Muscle of back (tissue), 13 donors: Measurements from ENCODE around the gene GPRC5A. TPM values are rescaled to one million over a fixed set of nuclear protein-coding genes. Genes with fewer than 3 reads are reported as not detected.
A peak's percentile ranks its signal among the peaks of the same experiment; 100 is the strongest.
"Not testable (repeated sequence)": the region's sequence is repeated elsewhere in the genome, so short reads cannot be mapped to it uniquely, and the experiment has no call there.

Experiments
- DNase-seq, 3 donors: peaks; one replicate each; pipeline versions ENCODE4 v3.0.0 to v3.0.0-alpha.2; 2013
- long read RNA-seq, 9 donors: transcript quantifications; one replicate each; lab custom pipeline, GENCODE V29; 2026
- polyA plus RNA-seq, 10 donors: library from polyadenylated mRNA; unstranded; fragments of 120-200 nt; gene quantifications; one replicate each; pipeline ENCODE4 v1.2.1, GENCODE V29; 2013; ENCODE audit not compliant: insufficient read length in 10 of 10

Gene GPRC5A, protein sequence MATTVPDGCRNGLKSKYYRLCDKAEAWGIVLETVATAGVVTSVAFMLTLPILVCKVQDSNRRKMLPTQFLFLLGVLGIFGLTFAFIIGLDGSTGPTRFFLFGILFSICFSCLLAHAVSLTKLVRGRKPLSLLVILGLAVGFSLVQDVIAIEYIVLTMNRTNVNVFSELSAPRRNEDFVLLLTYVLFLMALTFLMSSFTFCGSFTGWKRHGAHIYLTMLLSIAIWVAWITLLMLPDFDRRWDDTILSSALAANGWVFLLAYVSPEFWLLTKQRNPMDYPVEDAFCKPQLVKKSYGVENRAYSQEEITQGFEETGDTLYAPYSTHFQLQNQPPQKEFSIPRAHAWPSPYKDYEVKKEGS
- 1 to 10 TPM in 9 of 10 donors, under 1 TPM in 1; 0.69 to 3.3 (median 1.7) TPM for polyA plus RNA-seq
- long read RNA-seq, donor 1: 0 reads
- long read RNA-seq, donor 2: 0 reads
- long read RNA-seq, donor 3: 0 reads
- long read RNA-seq, donor 4, full-length matches to known transcripts: 1 of 1 reads
- long read RNA-seq, donor 4, partial matches to known transcripts: 0 of 1 reads
- long read RNA-seq, donor 4, other reads (novel, unspliced or antisense): 0 of 1 reads
- long read RNA-seq, donor 5, full-length matches to known transcripts: 2 of 2 reads
- long read RNA-seq, donor 5, partial matches to known transcripts: 0 of 2 reads
- long read RNA-seq, donor 5, other reads (novel, unspliced or antisense): 0 of 2 reads
- long read RNA-seq, donor 6: 0 reads
- long read RNA-seq, donor 7: 0 reads
- long read RNA-seq, donor 8: 0 reads
- long read RNA-seq, donor 9: 0 reads

DNA sequence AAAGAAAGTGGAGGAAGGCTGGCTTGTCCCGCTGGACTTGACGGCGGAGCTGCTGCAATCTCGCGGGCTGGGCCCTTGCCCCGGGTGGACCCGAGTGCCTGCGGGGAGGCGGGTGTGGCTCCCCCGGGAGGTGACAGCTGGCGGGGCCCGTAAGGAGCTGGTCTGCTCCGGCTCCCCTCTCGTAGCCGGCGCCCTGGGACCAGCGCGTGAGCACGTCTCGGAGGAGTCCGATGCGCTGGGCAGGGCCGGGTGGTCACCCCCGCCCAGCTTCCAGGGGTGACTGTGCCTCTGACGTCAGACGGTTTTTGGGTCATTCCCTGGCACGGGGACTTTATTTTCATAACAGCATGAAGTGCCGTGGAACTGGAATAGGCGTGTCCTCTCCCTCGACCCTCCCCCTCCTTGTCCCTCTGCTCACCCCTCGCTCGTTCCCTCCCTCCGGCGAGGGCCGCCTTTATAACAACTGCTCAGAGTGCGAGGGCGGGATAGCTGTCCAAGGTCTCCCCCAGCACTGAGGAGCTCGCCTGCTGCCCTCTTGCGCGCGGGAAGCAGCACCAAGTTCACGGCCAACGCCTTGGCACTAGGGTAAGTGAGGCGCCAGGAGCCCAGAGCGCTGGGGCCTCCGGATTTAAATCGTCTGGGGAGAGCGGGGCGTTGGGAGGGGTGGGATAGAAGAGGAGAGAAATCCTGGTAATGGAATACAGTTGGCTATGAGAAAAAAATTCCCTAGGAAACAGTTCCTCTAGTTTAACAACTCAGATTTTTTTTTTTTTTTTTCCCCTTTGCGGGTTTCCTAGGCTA is at the start of gene GPRC5A:
TSS of gene GPRC5A (plus strand) at position 483 of the 801 bp plus-strand sequence. CDS start 16,688 bp downstream, outside the sequence.
- peak; percentile 84 to 95 (median 87) for DNase-seq

DNA sequence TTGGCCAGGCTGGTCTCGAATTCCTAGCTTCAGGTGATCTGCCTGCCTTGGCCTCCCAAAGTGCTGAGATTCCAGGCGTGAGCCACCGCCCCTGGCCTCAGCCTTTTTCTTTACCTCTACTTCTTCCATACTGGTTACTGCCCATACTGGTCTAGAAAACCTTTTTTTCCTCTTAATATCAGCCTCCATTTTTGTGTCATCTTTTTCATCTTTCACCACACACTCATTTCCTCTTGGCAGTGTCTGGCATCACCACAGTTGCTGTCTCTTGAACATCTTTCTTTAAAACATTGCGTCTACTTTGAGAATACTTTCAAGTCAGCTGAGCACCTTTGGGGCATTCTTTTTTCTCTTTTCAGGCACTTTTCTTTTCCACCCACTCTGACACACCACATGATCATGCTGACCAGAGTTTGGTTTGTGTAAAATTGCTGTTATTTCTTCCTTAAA is 45.5 kb upstream of the GPRC5A start:
- DNase-seq: no peak

DNA sequence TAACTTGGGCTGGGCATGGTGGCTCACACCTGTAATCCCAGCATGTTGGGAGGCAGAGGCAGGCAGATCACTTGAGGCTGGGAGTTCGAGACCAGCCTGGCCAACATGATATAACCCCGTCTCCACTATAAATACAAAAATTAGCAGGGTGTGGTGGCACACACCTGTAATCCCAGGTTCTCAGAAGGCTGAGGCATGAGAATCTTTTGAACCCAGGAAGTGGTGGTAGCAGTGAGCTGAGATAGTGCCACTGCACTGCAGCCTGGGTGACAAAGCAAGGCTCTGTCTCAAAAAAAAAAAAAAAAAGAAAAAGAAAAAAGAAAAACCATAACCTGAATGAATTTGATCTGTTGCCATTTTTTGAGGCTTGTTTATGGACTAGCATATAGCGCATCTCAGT is 44.6 kb upstream of the GPRC5A start:
- DNase-seq: not testable (repeated sequence)

DNA sequence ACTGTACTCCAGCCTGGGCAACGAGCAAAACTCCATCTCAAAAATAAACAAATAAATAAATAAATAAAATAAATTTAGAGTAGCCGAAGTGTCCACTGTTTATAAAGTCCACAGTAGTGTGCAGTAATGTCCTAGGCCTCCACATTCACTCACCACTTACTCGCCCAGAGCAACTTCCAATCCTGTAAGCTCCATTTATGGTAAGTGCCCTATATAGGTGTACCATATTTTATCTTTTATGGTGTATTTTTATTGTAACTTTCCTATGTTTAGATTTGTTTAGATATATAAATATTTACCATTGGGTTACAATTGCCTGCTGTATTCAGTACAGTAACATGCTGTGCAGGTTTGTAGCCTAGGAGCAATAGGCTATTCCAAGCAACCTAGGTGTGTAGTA is 37.9 kb upstream of the GPRC5A start:
- DNase-seq: no peak

DNA sequence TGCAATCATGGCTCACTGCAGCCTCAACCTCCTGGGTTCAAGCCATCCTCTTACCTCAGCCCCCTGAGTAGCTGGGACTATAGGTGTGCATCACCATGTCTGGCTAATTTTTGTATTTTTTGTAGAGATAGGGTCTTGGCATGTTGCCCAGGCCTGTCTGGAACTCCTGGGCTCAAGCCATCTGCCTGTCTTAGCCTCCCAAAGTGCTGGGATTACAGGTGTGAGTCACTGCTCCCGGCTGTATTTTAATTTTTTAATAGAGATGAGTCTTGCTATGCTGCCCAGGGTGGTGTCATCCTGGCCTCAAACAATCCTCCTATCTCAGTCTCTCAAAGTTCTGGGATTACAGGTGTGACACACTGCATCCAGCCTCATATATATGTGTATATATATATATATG is 31.7 kb upstream of the GPRC5A start:
- DNase-seq: no peak

DNA sequence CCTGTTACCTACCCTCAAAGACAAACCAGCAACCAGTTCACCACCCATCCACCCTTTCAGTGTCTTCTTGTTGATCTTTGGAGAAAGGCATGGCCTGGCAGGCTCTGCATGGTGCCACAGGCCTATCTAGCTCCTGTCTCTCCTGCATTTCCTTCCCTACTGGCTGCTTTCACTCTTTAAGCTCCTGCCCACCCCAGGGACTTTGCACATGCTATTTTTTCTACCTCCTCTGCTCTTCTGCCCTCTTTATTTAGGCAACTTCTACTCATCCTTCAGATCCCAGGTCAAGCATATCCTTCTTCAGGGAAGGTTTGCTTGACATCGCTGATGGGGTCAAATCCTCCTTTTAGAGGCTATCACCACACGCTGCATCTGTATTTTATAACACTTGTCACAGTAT is 27.1 kb upstream of the GPRC5A start:
- DNase-seq: no peak

DNA sequence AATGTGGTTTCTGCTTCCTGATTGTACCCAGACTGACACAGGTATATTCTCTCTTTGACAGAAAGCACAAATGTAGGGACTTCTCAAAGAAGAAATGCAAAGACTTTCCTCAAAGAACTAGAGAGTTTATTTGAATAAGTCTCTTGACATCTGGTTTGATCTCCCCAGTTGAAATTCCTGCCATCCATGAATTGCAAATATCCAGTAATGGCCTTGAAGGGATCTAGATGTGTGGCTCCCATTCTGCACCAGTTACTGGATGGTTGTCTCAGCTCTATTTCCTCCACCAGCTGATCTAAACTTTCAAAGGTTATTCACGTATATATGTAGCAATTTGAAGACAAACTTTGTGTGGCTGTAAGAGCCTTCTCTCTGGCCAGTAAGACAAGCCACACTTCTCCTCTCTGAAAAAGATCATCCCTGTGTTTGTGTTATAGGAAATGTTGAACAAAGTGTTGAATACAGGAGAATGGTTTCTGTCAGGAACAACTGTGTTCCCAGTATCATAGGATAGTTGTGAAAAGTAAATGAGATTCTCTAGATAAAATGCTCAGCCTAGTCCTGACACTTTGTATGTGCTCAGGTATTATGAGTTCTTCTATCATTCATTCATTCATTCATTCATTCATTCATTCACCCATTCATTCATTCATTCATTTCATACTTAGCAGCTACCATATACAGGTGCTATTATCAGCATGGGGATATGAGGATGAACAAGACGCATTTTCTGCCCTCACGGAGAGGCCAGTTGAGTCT is 22.7 kb upstream of the GPRC5A start:
- no peak for DNase-seq

DNA sequence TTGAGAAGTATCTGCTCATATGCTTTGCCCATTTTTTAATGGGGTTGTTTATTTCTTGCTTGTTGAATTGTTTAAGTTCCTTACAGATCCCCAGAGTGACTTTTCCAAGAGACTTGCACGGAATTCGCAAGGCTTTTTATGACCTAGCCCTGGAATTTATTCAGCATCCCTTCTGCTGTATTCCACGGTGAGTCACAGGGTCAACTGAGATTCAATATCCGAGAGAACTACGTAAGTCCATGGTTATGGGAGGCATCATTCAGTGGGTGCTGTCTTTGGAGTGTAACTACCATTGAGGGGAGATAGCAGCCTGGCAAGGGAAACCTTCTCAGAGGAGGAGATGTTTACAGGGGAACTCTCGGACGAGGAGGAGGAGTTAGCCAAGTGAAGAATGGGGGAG is 20.9 kb upstream of the GPRC5A start:
- peak in 1 of 3 donors; percentile 95 for DNase-seq

DNA sequence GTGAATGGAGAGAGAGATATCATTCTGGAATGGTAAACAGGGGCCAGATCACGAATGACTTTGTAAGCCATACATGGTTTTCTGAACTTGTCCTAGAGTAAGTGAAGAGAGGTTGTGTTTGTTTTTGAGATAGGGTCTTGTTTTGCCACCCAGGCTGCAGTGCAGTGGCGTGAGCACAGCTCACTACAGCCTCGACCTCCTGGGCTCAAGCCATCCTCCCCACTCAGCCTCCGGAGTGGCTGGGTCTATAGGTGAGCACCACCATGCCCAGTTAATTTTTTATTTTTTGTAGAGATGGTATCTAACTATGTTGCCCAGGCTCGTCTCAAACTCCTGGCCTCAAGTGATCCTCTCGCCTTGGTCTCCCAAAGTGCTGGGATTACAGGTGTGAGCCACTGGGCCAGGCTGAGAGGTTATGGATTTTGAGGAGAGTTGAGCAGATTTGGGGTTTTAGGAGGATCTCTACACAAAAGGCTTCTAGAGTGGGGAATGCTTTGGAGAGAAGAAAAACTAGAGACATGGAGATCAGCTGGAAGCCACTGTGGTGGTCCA is 19.7 kb upstream of the GPRC5A start:
- no peak for DNase-seq

DNA sequence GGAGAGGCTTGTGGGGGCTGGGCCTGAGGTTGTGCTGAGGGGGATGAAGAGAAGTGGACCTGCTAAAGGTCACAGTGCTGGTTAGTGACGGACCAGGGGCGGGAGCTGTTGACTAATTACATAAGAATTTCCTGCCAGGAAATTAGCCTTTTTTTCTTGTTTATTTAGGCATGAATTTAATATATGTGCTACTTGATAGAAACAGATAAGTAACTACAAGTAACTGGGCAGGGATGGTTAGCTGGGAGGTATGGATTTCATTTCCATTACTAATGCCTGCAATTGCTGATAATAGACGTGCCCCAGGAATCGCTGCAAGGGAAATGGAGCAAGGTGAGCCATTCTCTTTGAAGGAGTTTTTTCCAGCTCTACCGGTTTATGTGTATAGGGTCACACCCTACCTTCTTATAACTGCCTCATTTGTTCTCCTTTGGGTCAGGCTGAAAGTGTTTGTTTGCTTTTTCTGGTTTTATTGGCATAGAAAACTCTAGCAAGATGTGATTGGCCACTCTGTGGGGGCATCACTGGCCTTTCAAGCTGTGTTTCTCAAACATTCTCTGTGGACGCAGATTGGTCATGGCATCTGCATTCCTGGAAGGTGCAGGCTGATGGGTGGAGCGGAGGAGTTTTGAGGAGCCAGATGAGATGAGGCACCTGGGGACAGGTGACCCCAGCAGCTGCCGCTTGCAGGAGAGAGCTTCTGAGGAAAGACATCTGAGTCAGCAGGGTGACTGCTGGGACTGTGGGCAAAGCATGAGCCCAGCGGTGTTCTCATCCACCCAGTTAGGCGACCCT is 19.0 kb upstream of the GPRC5A start:
- DNase-seq: peak in 1 of 3 donors; percentile 44

DNA sequence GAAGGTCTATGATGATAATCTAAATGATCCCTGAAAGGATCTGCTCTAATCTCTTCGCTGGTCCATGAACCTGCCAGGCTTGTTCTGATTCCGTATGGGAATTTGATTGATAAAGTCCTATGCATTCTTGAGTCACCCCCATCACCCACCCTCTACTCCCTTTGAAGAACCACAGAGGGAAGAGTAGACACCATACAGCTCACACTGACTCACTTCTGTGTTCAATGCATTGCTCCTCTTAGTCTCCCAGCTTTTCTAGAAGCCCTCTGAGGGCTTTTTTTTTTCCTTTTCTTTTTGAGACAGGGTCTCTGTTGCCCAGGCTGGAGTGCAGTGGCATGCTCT is 18.5 kb upstream of the GPRC5A start:
- no peak for DNase-seq

DNA sequence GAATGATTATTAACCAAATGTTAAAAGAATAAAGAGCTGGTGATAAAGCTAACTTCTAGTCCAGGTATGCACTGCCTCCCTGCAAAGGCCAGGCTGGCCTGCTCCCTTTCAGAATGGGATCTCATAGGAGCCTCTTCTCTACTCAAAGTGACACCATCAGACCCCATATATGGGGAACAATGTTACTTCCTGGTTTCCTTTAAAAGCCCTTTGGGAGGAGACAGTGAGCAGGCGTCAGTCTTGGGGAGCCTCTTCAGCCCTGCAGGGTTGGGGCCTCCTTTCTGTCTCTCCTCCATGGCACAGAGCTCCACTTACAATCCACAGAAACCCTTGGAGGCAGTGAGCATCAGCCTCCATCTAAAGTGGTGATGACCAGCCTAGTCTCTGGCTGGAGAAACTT is 17.3 kb upstream of the GPRC5A start:
- no peak for DNase-seq

DNA sequence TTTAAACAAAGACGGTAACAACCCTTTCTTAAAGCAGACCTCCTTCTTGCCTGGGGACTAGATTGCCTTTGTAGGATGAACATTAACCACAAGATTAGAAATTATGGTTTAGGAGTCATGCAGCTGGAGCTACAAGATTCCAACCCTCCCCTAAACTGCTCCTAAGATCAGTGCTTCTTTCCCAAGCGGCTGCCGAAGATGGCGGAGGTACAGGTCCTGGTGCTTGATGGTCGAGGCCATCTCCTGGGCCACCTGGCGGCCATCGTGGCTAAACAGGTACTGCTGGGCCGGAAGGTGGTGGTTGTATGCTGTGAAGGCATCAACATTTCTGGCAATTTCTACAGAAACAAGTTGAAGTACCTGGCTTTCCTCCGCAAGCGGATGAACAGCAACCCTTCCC is 16.1 kb upstream of the GPRC5A start:
- not testable (repeated sequence) for DNase-seq

DNA sequence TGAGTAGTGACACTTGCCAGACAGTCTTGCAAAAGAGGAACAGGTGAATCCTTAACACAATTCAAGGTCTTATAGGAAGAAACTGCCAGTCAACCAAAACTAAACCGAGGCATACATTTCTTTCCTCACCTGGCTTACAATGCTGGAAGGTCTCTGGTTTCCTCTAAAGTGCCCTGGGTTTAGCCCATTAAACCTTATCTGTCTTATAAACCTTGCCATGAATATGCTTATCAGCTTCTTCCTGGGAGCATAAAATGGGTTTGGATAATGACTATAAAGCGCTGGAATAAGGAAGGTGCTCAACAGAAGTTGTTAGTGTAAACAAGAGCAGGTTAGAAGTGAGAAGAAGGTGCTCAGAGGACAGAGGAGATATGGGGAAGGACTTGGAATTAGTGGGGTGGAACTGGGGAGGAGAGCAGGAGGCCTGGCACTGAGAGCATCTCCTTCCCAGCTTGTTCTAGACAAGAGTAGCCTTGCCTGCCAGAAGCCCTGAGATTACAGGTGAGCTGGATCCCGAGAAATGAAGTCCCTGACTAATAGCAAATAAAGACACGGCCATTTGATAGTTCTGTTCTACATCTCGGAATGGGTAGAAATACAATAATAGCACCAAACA is 14.1 kb upstream of the GPRC5A start:
- DNase-seq: no peak

DNA sequence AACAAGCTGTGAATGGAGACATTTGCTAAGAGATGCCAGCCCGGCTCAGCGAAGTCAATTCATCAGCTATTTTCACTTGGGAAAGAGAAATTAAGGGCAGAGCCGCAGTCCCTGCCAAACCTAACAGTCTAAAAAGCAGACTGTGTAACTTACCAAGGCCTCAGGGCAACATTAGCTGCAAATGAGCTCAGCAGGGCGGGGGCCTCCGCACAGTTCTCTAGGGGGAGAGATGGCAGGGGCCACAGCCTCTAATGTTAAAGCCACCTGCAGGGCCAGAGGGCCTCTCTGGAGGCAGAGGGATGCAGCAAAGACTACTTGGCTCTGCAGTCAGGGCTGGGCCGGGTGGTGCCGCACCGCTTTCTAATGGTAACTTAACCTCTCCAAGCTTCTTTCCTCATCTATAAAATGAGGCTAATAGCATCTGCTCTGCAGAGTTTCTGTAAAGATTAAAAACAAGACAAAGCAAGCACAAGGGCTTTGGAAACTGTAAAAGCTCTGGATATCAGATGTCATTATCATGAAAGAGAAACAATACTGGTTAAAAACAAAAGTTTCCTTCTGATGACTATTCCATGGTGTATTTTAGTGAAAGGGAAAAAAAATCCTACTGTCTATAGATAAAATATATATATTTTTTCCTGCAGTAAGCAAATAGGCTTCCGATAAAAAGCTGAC is 13.4 kb upstream of the GPRC5A start:
- no peak for DNase-seq

DNA sequence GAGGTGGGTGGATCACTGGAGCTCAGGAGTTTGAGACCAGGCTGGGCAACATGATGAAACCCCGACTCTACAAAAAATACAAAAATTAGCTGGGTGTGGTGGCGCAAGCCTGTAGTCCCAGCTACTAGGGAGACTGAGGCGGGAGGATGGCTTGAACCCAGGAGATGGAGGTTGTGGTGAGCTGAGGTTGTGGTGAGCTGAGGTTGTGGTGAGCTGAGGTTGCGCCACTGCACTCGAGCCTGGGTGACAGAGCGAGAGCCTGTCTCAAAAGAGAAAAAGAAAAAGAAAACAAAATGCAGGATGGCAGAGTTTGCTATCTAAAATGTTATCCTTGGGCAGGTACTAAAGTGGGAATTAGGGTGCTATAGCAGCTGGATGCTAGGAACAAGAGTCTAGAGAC is 10.8 kb upstream of the GPRC5A start:
- DNase-seq: no peak

DNA sequence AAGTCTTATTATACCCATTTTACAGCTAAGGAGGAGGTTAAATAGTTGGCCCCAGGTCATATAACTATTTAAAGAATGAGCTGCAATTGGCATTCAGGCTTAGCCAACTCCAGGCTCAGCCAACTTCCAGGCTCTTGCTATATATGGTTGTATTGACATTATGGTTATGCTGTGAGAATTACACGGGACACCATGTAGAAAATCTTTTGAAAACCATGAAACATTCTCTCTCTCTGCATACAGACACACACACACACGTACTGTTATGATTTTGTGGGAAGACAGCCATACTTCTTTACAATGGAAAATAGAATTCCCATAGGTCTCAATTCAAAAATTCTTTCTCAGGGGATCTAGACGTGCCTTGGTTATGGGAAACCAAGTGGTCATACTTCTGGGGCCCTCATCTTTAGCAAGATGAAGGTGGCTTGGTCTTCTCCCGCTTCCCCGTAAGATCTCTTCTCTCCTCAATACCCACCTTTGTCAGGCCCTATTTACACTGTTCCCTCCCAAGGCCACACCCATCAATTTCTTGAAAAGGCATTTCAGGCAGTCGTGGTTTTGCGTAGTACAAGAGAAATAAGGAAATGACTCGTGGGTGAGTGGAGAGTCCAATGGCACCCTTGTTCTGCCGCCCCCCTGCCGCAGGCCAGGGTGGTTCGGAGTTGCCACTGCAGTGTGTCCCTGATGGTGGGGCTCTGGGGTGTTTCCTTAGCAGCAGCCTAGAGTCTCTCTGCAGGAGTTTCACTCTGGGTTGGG is 10.0 kb upstream of the GPRC5A start:
- no peak for DNase-seq

DNA sequence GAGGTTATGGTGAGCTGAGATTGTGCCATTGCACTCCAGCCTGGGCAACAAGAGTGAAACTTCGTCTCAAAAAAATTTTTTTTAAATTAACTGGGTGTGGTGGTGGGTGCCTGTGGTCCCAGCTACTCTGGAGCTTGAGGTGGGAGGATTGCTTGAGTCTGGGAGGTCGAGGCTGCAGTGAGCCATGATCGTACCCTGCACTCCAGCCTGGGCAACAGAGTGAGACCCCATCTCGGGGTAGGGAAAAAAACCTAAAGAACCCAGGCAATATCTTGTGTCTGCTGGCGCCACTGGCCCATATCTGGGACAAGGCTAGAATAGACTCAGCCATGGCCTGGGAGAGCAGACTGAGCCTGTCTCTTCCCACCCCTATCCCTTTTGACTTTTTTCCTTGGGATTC is 9.1 kb upstream of the GPRC5A start:
- DNase-seq: no peak
